ENCODE measurements around the gene CAP2.

The CAP2 gene

DNA sequence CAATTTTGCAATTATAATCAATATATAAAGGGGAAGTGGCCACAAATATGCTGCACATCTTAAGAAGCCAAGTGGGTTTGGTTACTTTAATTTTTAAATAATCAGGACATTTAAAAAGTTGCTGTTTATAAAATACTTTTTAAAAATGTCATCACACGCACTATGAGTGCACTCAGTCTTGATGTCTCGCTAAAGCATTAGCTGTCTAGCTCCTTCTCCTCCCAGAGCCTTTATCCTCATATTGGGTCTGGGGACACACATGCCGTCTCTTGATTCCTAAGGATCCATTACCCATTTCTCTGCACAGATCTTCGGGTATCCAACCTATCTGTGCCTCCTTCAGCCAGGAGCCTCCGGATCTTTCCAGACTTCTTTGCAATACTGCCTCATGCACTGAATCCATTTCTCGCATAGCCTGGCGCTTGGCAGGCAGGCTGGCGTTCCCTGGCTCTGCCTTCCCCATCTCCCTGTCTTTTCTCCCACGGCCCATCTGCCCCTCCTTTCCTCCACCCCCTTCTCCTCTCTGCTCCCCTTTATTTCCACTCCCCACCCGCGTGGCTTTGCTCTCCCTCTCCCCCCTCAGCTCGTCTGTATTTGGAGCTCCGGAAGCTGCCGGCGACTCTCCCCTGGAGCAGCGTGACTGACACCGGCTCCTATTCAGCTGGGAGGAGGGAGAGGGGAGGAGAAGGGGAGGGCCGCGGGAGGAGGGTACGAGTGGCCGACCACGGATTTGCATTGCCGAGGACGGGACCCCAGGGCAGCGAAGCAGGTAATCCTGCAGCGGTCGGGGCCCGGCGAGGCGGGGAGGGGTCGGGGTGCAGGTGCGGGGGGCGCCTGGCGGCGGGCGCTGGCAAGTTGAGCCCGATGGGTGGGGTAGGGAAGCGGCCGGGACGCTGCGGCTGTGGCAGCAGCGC, at the start of gene CAP2:
TSS of gene CAP2 (plus strand) at position 618 of the 914 bp plus-strand sequence. CDS start 27,961 bp downstream, outside the sequence.
- peak; percentile 90 for DNase-seq (ENCODE audit: low spot score)

DNA sequence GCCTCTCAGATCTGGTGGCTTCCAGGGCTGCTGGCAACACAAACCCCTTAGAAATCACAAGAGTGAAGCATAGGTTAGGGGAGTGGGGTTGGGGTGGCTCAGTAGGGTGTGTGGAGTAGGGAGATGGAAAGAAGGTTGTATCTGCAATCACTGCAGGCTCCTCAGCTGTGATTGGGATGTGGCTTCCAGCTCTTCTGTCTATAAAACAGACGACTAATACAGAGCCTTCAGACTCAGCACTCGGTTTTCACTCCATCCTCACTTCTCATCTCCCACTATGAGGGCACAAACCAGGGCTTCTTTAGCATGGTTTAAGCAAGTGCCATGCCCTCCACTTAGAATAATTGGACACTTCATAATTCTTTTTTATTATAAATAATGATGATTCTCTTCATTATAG, 46.4 kb upstream of the CAP2 start:
- no peak for DNase-seq (ENCODE audit: low spot score)

DNA sequence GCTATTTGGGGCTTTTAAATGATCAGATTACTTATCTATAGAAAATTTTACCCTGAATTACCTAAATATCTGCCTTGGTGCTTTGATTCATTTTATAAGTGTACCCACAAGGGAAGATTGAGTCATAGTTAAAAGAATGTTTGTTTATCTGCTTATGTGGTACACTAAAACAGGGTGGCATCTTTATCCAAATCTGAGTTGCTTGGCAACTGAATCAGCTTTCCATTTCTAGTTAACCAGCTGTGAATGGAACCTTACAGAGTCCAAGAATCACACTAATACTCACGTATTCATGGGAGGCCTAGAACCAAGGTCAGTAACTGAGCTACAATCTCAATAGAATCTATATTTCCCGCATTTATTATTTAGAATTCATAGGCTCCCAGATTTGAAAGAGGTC, 44.0 kb upstream of the CAP2 start:
- peak; percentile 3 for DNase-seq (ENCODE audit: low spot score)

- no peak for DNase-seq (ENCODE audit: low spot score)
These were observed 41.1 kb upstream of the CAP2 start for GRCh38 chr6:17352302-17352701.

GRCh38 chr6:17353440-17354175, 39.8 kb upstream of the CAP2 start:
- peak; percentile 4 for DNase-seq (ENCODE audit: low spot score)

- DNase-seq (ENCODE audit: low spot score), result no peak
These were observed 38.5 kb upstream of the CAP2 start for GRCh38 chr6:17354700-17355403.

DNA sequence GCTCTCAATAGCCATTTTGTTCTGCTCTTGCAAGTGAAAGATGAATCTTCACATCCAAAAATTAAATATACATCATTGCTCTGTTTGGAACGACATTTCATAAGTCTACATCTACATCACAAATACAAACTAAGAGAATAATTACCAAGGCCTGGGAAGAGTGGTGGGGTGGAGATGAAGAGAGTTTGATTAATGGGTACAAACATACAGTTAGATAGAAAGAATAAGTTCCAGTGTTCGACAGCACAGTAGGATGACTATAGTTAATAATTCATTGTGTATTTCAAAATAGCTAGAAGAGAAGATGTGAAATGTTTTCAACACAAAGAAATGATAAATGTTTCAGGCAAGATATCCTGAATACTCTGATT, 38.0 kb upstream of the CAP2 start:
- DNase-seq (ENCODE audit: low spot score), result no peak

DNA sequence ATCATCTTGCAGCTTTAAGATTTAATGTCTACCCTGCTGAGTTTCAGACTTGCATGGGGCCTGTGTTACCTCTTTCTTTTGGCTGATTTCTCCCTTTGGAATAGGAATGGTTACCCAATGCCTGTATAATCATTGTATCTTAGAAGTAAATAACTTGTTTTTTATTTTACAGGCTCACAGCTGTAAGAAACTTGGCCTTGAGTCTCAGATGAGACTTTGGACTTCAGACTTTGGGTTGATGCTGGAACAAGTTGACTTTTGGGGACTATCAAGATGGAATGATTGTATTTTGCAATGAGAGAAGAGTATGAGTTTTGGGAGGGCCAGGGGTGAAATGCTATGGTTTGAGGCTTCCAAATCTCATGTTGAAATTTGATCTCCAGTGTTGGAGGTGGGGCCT, 34.9 kb upstream of the CAP2 start:
- DNase-seq (ENCODE audit: low spot score), result no peak

DNA sequence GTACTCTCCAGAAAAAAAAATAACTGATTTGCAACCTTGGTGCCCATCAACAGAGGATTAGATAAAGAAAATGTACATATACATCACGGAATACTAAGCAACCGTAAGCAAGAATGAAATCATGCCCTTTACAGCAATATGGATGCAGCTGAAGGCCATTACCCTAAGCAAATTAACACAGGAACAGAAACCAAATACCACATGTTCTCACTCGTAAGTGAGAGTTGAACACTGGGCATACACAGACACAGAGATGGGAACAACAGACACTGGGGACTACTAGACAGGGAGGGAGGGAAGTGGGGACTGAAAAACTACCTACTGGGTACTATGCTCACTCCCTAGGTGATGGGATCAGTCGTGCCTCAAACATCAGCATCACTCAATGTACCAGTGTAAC, 32.8 kb upstream of the CAP2 start:
- DNase-seq (ENCODE audit: low spot score), result no peak

DNA sequence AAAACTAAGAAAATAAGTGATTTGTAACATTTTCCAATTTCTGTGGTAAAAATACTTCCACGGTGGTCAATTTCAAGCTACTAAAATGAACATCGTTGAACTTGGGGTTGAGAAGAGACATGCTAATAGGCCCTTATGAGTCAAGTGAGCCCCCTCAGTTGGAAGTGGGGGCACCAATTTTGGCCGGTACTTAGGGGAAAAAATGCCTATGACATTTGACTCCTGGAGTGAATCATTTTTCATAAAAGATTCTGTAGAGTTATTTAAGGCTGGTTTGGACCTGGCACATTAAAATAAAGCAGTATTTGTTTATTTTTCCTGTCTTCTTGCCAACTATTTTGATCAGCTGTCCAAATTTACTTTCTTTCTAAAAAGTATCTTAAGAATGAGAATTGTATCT, 32.4 kb upstream of the CAP2 start:
- no peak for DNase-seq (ENCODE audit: low spot score)

DNA sequence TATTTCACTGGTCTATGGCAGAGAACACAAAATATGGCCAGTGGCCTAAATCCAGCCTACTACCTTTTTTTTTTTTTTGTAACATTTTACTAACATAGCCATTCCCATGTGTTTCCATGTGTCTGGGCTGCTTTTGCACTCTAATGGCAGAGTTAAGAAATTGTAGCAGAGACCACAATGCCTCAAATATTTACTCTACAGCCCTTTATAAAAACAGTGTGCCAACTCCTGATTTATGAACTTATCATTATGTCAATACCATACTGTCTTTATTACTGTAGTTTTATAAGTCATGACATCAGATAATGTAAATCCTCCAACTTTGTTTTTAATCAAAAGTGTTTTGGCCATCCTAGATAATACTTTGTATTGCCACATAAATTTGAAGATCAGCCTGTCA, 27.4 kb upstream of the CAP2 start:
- no peak for DNase-seq (ENCODE audit: low spot score)

GRCh38 chr6:17367868-17368267, 25.5 kb upstream of the CAP2 start:
- no peak for DNase-seq (ENCODE audit: low spot score)

DNA sequence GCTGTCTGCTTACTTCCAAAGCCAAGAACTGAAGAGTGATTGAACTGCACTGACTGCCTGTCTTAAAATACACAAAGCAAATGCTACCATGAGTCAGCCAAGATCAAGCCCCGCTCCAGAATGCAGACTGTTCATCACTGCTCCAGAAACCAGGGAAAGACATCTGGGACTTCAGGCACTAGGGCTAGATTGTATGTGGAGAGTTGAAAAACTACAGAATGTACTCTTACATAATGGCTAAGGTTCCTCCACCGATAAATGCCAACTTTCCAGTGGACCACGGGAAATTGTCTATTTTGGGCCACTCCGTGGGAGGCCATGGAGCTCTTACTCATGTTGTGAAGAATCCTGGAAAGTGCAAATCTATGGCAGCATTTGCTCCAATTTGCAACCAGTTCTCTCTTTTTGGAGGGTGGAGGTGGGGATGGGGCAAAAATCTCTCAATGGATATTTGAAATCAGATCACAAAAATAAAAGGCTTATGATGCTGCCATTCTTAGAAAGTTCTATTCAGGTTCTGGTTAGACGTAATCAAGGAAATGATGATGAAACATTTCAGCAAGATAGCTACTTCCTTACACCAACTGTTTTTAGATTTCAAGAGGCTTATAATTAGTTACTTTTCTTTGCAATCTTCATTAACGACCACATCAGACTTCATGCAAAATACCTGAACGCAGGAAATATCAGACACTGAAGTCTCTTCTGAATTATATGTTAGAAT, 11.8 kb upstream of the CAP2 start:
- DNase-seq (ENCODE audit: low spot score), result peak; percentile 50

DNA sequence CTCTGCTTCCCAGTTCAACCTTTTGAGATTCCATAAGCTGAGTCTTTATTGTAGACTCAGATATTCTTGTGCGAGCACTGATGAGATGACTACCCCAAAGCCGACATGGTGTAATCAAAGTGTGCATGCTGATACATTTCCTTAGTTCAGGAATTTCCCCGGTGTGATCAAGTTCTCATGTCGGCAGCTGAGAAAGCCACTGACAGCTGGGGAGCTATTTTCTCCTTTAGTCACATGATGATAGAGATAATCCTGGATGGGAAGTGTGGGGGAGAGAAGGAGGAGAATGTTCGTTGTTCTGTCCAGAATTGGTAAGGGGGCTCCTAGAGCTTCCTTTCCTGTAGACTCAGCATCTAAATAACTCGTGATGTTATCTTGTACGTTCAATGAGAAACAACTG, 7.7 kb upstream of the CAP2 start:
- no peak for DNase-seq (ENCODE audit: low spot score)

GRCh38 chr6:17388365-17388764, 5.0 kb upstream of the CAP2 start:
- DNase-seq (ENCODE audit: low spot score), result no peak

GRCh38 chr6:17389274-17389847, 4.0 kb upstream of the CAP2 start:
- no peak for DNase-seq (ENCODE audit: low spot score)

- no peak for DNase-seq (ENCODE audit: low spot score)
These were observed 3.1 kb upstream of the CAP2 start for GRCh38 chr6:17390276-17390675.

- no peak for DNase-seq (ENCODE audit: low spot score)
These were observed 1.4 kb upstream of the CAP2 start for GRCh38 chr6:17391976-17392375.

GRCh38 chr6:17393892-17394631, 667 bp downstream of the CAP2 start:
- peak; percentile 20 for DNase-seq (ENCODE audit: low spot score)

- DNase-seq (ENCODE audit: low spot score), result no peak
These were observed 1.7 kb downstream of the CAP2 start for GRCh38 chr6:17395112-17395511.

DNA sequence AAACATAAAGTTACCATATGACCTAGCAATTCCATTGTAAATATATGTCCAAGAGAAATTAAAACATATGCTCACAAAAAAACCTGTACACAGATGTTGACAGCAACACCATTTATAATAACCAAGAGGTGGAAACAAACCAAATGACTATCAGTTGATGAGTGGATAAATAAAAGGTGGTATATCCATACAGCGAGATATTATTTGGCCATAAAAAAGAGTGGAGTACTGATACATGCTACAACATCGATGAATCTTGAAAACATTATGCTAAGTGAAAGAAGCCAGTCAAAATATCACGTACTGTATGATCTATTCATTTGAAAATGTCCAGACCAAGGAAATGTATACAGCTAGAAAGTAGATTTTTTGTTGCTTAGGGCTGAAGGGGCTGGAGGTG, 2.9 kb downstream of the CAP2 start:
- DNase-seq (ENCODE audit: low spot score), result no peak
